WERI-Rb-1 (cell line): ENCODE data around the gene VSTM2L.

Experiments used
- DNase-seq: peaks from one replicate; pipeline ENCODE4 v3.0.0-alpha.2; 2020
- H3K27ac ChIP-seq: fragments of 250-450 bp; sonication (Bioruptor Pico); 2 replicates; pipeline ENCODE4 v1.5.1; 2020; ENCODE audit warnings: mild to moderate bottlenecking, moderate library complexity
- H3K27me3 ChIP-seq: fragments of 250-450 bp; sonication (Bioruptor Pico); 2 replicates; pipeline ENCODE4 v1.5.1; 2021; ENCODE audit warnings: mild to moderate bottlenecking, low read depth, moderate library complexity; ENCODE audit not compliant: insufficient read depth, severe bottlenecking
- H3K36me3 ChIP-seq: fragments of 250-450 bp; sonication (Bioruptor Pico); 2 replicates; pipeline ENCODE4 v1.5.1; 2020; ENCODE audit warnings: mild to moderate bottlenecking, moderate library complexity
- H3K4me3 ChIP-seq: 2 replicates; pipeline ENCODE4 v1.5.1; 2011; ENCODE audit warnings: low read depth, mild to moderate bottlenecking, control low read depth, low read length
- H3K9me3 ChIP-seq: fragments of 250-450 bp; sonication (Bioruptor Pico); 2 replicates; pipeline ENCODE4 v1.5.1; 2021; ENCODE audit warnings: mild to moderate bottlenecking, moderate library complexity; ENCODE audit not compliant: severe bottlenecking
- CTCF ChIP-seq: IDR thresholded peaks from 2 replicates; pipeline ENCODE4 v1.5.1; 2011; ENCODE audit warnings: low read depth, mild to moderate bottlenecking, control low read depth, inconsistent platforms, low read length

Gene VSTM2L

GRCh38 chr20:37933786-37934633 lies 31.1 kb downstream of the VSTM2L start:
- no peak for DNase-seq
- H3K9me3 ChIP-seq: no peaks in the 10 kb centered on the region

GRCh38 chr20:37934634-37935375 lies 31.9 kb downstream of the VSTM2L start:
- Histone ChIP-seq H3K4me3 (no peak overlapping the region), H3K27me3 (no peaks in the 10 kb centered on the region), H3K36me3 (no peaks in the 10 kb centered on the region), H3K27ac (peak overlapping the region; percentile 16; the same call in 1 of the 2 replicates), H3K9me3 (no peaks in the 10 kb centered on the region)
- DNase-seq: no peak
- no peak for TF ChIP-seq CTCF

More at GRCh38 chr20:37933786-37934633, 31.1 kb downstream of the VSTM2L start:
- Histone ChIP-seq H3K27ac (no peak overlapping the region), H3K4me3 (no peak overlapping the region), H3K27me3 (no peaks in the 10 kb centered on the region), H3K36me3 (no peaks in the 10 kb centered on the region)
- no peak for TF ChIP-seq CTCF

GRCh38 chr20:37935435-37935834 lies 32.5 kb downstream of the VSTM2L start:
- Histone ChIP-seq H3K27ac (peak overlapping the region; percentile 31), H3K4me3 (no peak overlapping the region)
- no peak for TF ChIP-seq CTCF

GRCh38 chr20:37936041-37936440 lies 33.1 kb downstream of the VSTM2L start:
- DNase-seq: no peak
- H3K4me3 ChIP-seq: no peak overlapping the region
- H3K36me3 ChIP-seq: no peaks in the 10 kb centered on the region
- no peaks in the 10 kb centered on the region for H3K9me3 ChIP-seq
- H3K27me3 ChIP-seq: no peaks in the 10 kb centered on the region
- no peak for TF ChIP-seq CTCF
- H3K27ac ChIP-seq: peak overlapping the region; percentile 31

More at GRCh38 chr20:37935435-37935834, 32.5 kb downstream of the VSTM2L start:
- H3K36me3 ChIP-seq: no peaks in the 10 kb centered on the region
- H3K9me3 ChIP-seq: no peaks in the 10 kb centered on the region
- peak; percentile 89 for DNase-seq
- H3K27me3 ChIP-seq: no peaks in the 10 kb centered on the region

- TF ChIP-seq CTCF: no peak
- H3K4me3 ChIP-seq: no peak overlapping the region
- no peaks in the 10 kb centered on the region for H3K36me3 ChIP-seq
- peak overlapping the region; percentile 31; the same call in 1 of the 2 replicates for H3K27ac ChIP-seq
- no peaks in the 10 kb centered on the region for H3K9me3 ChIP-seq
- DNase-seq: no peak
- no peaks in the 10 kb centered on the region for H3K27me3 ChIP-seq
These were observed 33.5 kb downstream of the VSTM2L start for GRCh38 chr20:37936451-37936850.
